ENCODE data around the gene TMEM255A. TPM values are rescaled to one million over a fixed set of nuclear protein-coding genes. Genes with fewer than 3 reads are reported as not detected.

Gene TMEM255A
- total and polyA plus RNA-seq, 2 experiments from 2014 or later = 0.21 to 0.28 TPM

- peak; percentile 73 for ATAC-seq
- TF ChIP-seq POLR2AphosphoS5 (IDR thresholded peaks at IDR 0.05; ENCODE audit: low read depth) (no peak), ZNF114 (CRISPR knock-in tag; IDR thresholded peaks at IDR 0.05) (no peak), CREB1 (CRISPR knock-in tag; IDR thresholded peaks at IDR 0.05; ENCODE audit: low read depth) (no peak), ZNF462 (CRISPR knock-in tag; IDR thresholded peaks at IDR 0.05) (no peak), EZH2phosphoT487 (IDR thresholded peaks at IDR 0.05; ENCODE audit: unreplicated experiment) (no peak), ZNF331 (CRISPR knock-in tag; IDR thresholded peaks at IDR 0.05; ENCODE audit: low read depth) (no peak), STAT1 (IDR thresholded peaks at IDR 0.05; ENCODE audit: unreplicated experiment) (no peak), EZH2 (IDR thresholded peaks at IDR 0.05; ENCODE audit: low read depth, unreplicated experiment) (no peak), CTCF (conservative IDR thresholded peaks at IDR 0.05; ENCODE audit: low read depth in 2 of 2) (no peak), NANOG (IDR thresholded peaks at IDR 0.05; ENCODE audit: borderline replicate concordance) (no peak), JUNB (IDR thresholded peaks at IDR 0.05; ENCODE audit: unreplicated experiment) (no peak)
- TF ChIP-seq, protein P1, sequence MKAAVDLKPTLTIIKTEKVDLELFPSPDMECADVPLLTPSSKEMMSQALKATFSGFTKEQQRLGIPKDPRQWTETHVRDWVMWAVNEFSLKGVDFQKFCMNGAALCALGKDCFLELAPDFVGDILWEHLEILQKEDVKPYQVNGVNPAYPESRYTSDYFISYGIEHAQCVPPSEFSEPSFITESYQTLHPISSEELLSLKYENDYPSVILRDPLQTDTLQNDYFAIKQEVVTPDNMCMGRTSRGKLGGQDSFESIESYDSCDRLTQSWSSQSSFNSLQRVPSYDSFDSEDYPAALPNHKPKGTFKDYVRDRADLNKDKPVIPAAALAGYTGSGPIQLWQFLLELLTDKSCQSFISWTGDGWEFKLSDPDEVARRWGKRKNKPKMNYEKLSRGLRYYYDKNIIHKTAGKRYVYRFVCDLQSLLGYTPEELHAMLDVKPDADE (IDR thresholded peaks at IDR 0.05) = no peak
- TF ChIP-seq, protein P2, sequence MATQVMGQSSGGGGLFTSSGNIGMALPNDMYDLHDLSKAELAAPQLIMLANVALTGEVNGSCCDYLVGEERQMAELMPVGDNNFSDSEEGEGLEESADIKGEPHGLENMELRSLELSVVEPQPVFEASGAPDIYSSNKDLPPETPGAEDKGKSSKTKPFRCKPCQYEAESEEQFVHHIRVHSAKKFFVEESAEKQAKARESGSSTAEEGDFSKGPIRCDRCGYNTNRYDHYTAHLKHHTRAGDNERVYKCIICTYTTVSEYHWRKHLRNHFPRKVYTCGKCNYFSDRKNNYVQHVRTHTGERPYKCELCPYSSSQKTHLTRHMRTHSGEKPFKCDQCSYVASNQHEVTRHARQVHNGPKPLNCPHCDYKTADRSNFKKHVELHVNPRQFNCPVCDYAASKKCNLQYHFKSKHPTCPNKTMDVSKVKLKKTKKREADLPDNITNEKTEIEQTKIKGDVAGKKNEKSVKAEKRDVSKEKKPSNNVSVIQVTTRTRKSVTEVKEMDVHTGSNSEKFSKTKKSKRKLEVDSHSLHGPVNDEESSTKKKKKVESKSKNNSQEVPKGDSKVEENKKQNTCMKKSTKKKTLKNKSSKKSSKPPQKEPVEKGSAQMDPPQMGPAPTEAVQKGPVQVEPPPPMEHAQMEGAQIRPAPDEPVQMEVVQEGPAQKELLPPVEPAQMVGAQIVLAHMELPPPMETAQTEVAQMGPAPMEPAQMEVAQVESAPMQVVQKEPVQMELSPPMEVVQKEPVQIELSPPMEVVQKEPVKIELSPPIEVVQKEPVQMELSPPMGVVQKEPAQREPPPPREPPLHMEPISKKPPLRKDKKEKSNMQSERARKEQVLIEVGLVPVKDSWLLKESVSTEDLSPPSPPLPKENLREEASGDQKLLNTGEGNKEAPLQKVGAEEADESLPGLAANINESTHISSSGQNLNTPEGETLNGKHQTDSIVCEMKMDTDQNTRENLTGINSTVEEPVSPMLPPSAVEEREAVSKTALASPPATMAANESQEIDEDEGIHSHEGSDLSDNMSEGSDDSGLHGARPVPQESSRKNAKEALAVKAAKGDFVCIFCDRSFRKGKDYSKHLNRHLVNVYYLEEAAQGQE (IDR thresholded peaks at IDR 0.05; ENCODE audit: unreplicated experiment) = no peak
- Mint-ChIP-seq H3K27me3 (ENCODE audit: insufficient read depth, low read depth, poor library complexity) (peaks cover 11% of the 10 kb centered on the region), H3K4me1 (peaks cover 40% of the 10 kb centered on the region), H3K36me3 (ENCODE audit: low read depth) (no peaks in the 10 kb centered on the region), H3K27ac (no peak overlapping the region), H3K4me3 (no peak overlapping the region), H3K9me3 (no peaks in the 10 kb centered on the region)
- H3K9me2 ChIP-seq (ENCODE audit: insufficient read depth) = no peaks in the 10 kb centered on the region
- H3K27ac ChIP-seq (ENCODE audit: low read depth) = no peak overlapping the region
- H3K36me3 ChIP-seq (ENCODE audit: insufficient read depth) = no peaks in the 10 kb centered on the region
- peak; percentile 34 for DNase-seq (ENCODE audit: low spot score)
- H4K20me1 ChIP-seq (replicated peaks; ENCODE audit: insufficient read depth) = no peaks in the 10 kb centered on the region
- H3K4me1 ChIP-seq (ENCODE audit: insufficient read depth) = peaks cover 24% of the 10 kb centered on the region
- H3K79me2 ChIP-seq (replicated peaks; ENCODE audit: insufficient read depth) = no peaks in the 10 kb centered on the region
- H3K27me3 ChIP-seq (ENCODE audit: insufficient read depth) = peaks cover 63% of the 10 kb centered on the region
- H2AFZ ChIP-seq = no peak overlapping the region
- H3F3A ChIP-seq (replicated peaks; ENCODE audit: low read depth) = no peaks in the 10 kb centered on the region
- H3K4me2 ChIP-seq = peak overlapping the region; percentile 48; the same call in 1 of the 2 replicates
- no peak overlapping the region for H3K4me3 ChIP-seq
Observed at GRCh38 chrX:120302434-120302833, 8.8 kb downstream of the TMEM255A start.
